ENCODE data around the gene SCN4A.

The SCN4A gene

DNA sequence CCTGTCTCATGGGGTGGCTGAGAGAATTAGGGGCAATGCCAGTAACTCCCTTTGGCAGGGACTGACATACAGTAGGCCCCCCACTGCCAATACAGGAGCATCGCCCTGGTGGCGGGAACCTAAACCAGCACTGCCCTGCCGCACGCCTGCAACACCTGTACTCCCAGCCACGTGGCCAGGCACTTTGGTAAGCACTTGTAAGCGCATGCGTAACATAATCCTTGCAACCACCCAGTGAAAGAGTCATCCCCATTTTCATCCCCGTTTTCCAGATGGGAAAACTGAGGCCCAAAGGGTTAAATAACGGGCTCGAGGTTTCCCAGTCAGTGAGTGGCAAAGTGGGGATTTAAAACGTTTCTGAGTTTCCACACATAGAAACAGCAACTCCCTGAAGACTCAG lies 17.5 kb downstream of the SCN4A start:
- no peak for DNase-seq (ENCODE audit: low read depth in 2 of 2)

DNA sequence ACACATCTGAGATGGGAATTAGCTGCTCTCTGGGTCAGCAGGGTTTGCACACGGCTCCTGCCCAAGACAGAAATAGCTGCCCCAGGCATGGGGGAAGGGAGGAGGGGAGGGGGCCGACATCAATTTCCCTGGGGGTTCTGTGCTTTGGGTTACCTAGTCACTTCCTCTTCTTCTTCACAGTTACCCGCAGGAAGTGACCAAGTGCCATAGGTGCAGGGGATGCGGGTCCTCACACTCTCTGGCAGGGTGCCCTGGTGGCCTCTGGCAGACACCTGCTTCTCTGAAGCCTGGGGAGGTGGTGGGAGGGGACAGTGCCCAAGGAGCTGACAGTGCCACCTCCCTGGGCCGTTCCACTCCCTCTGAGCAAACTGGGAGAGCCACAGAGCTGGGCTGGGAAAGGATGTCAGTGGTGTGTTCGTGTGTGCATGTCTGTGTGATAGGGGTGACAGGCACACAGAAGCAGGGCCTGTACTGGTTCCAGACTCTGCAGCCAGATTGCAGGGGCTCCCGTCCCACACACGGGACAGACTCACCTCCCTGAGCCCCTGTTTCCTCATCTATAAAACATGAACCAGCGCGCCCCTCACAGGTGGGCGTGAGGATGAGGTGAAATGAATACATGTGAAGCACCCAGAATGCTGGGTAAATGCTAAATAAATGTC lies 18.2 kb downstream of the SCN4A start:
- DNase-seq (ENCODE audit: low read depth in 2 of 2): no peak

DNA sequence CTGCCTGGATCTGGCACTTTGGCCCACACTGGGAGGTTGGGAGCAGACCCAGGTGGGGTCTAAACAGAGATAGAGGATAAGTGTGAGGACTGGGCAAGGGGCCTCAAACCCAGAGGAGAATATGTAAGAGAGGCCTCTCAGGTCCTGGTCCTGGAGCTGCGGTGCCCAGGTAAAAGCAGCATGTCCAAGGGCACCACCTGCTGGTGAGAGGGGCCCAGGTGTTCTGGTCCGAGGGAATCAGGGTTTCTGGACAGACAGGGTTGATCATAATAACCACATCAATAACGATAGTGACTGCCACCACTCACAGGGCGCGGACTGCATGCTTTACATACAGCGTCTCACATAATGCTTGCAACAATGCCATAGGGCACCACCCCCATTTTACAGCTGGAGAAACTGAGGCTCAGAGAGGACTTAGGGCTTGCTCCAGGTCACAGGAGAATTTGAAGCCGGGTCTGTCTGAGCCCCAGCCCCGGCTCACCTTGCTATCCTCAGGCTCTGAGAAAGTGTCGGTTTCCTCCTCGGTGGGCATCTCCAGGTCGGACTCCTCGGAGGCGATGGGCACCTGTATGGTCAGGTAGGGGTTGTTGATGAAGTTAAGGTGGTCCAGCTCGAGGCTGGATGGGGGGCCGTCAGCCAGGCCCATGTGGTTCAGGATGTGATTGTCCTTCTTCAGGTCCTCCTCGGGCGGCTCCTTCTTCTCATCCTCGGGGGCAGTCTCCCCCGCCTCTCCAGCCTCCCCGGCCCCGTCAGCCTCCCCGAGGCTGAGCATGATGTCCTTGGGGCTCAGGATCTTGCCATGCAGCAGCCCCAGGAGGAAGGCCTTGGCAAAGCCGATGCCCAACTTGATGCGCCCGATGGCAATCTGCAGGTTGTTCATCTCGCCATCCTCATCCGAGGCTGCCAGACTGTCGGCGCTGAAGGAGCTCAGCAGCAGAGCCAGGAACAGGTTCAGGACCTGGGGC lies 21.5 kb downstream of the SCN4A start:
- DNase-seq (ENCODE audit: low read depth in 2 of 2): peak in 1 of 2 donors; percentile 19

DNA sequence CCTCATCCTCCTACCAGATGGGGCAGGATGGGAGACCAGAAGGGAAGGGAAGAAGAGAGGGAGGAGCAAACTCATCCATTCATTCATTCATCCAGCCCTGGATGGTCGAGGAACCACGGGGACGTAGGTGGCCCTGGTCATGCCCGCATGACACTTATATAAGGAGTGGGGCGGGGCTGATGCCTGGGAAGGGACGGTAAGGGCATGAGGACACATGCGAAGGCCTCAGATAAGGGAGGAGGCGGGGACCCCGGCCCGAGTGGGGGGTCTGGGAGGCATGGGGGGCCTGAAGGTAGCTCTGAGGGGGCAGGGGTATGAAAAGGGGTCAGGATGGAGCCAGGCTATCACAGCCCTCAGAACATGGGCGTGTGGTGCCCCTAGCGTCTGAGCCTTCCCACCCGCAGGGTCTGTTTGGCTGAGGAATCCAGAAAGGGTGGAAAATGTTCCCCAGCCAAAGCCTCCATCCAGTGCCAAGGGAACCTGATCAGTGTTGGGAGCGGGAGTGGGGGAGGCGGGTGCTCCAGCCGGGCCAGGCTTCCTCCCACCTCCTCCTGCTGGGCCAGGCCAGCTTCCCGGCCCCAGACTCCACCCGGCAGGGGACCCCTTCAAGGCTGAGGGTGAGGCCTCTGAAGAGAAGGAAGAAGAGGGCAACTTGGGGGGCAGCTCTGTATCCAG lies 23.0 kb downstream of the SCN4A start:
- DNase-seq (ENCODE audit: low read depth in 2 of 2): no peak

DNA sequence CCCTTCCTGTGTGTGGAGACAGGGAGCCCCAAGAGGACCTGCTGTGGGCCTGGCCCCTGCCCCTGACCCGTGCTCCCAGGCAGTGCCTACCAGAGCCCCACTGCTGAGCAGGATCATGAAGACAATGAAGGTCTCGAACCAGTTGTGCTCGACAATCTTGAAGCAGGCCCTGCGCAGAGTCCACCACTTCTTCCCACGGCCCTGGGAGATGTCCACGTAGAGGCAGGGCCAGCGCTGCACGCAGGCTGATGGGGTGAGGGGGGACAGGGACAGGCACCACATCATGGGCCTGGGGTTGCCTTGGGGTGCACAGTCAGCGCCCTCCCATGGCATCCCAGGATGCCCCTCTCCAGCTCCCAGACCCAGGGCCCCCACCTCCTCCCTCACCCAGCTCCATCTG lies 24.2 kb downstream of the SCN4A start:
- no peak for DNase-seq (ENCODE audit: low read depth in 2 of 2)

GRCh38 chr17:63947711-63948330 lies 24.9 kb downstream of the SCN4A start:
- DNase-seq (ENCODE audit: low read depth in 2 of 2): no peak

DNA sequence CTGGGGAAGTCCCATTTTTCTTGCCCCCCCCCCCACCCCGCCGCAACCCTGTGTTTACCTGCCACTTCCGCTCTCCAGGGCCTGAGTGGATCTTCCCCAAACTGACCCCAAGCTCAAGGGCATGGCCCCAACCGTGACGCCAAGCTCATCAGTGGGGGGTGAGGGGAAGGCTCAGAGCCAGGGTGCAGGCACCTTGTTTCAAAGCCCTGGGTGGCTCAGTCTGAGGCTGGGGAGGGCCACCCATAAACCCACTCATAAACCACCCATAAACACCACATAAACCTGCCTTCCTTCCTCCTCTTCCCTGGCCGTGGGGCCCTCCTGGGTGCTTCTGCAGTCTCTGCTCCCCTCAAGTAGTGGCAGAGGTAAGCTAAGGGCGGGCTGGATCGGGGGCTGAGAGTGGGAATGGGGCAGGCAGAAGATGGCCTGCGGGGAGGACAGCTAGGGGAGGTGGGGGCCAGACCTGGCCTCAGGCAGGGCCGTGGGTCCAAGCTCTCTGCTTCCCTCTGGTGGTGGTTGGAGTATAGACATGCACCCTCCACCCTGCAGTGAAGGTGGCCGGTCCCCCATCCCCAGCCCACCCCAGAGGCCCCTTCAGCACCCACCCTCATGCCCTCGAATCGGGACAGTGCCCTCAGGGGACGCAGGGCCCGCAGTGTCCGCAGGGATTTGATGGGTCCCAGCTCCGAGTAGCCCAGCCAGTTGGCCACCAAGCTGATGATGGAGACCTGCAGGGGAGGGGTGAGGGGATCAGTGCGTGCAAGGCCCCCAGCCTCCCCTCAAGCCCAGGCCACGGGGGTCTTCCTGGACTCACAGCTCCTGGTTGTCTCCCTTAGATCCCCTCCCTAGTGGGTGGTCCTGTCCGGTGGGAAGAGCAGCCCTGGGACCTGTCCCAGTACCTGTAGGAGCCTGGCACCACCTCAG lies 26.0 kb downstream of the SCN4A start:
- peak; percentile 46 to 48 for DNase-seq (ENCODE audit: low read depth in 2 of 2)

DNA sequence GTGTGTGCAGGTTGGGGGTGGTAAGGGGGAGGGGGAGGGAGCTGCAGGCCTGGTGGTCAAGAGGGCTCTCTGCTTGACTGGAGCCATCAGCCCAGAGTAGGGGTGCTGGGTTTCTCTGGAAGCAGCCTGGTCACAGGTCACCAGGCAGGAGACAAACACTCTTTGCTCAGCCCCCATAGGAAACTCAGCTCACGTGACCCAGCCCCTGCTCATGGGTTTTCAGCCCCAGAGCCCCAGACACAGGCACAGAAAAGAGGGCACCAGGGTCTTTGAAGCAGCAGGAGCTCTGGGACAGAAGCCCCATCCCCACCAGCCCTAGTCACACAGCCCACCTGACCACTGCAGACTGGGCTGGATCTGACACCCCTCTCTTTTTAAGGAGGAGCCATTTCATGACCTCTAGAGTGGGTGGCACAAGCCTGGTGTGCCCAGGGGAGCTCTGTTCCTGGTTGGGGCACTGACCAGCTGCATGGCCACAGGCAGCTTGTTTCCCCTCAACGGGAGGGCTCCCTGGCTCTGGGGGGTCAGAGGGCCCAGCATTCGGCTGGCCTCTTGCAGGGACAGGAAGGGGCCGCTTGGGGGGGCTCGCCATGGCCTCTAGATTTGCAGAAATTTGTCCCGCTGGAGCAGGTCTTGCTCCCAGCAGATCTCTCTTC lies 26.8 kb downstream of the SCN4A start:
- no peak for DNase-seq (ENCODE audit: low read depth in 2 of 2)

- no peak for DNase-seq (ENCODE audit: low read depth in 2 of 2)
These were observed 27.8 kb downstream of the SCN4A start for GRCh38 chr17:63944736-63945499.

- DNase-seq (ENCODE audit: low read depth in 2 of 2): no peak
These were observed 29.0 kb downstream of the SCN4A start for GRCh38 chr17:63943745-63944144.

DNA sequence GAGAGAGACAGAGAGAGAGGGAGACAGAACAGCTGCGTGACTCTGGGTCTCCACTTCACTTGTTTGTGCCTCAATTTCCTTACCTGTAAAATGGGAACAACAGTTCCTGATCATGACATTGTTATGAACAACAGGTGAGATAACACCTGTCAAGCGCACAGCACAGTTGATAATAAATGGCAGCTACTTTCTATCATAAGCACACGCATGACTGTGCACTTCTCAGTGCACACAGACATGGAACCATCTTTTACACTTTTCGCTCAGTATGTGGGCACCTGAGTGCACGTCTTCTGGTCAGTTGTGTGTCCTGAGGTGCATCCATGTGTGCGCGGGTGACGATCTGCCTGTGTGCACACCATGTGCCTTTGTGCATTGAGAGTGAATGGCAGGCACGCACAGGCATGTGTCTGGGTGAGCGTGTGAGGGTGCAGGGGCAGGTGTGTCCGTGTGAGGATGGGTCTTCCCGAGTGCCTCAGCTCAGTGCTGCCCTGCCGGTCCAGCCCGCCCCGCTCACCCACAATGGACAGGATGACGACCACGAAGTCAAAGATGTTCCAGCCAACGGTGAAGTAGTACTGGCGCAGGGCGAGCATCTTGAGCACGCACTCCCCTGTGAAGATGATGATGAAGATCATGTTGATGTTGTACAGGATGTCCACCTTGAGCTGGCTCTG lies 30.3 kb downstream of the SCN4A start:
- no peak for DNase-seq (ENCODE audit: low read depth in 2 of 2)

GRCh38 chr17:63941751-63942150 lies 31.0 kb downstream of the SCN4A start:
- no peak for DNase-seq (ENCODE audit: low read depth in 2 of 2)

- DNase-seq (ENCODE audit: low read depth in 2 of 2): no peak
These were observed 31.6 kb downstream of the SCN4A start for GRCh38 chr17:63941162-63941561.

DNA sequence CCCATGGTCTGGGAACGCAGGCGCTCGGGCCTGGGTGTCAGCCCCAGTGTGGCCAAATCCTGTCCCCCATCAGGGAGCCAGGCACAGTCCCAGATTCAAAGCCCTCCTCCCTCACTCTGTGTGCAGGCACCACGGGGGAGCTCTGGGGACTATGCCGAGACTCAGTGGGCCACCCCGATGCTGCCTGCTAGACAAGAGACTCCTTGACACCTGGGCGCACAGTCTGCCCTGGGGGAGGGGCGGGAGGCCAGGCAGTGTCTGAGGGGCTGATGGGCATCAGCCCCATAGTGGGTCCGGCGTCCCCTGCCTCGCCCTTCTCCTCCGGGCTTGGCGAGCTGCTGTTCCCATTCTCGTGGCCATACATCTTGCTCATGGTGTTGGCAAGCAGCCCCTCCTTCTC lies 32.1 kb downstream of the SCN4A start:
- DNase-seq (ENCODE audit: low read depth in 2 of 2): no peak

GRCh38 chr17:63939884-63940283 lies 32.8 kb downstream of the SCN4A start:
- DNase-seq (ENCODE audit: low read depth in 2 of 2): no peak

GRCh38 chr17:63939401-63939800 lies 33.3 kb downstream of the SCN4A start:
- no peak for DNase-seq (ENCODE audit: low read depth in 2 of 2)

DNA sequence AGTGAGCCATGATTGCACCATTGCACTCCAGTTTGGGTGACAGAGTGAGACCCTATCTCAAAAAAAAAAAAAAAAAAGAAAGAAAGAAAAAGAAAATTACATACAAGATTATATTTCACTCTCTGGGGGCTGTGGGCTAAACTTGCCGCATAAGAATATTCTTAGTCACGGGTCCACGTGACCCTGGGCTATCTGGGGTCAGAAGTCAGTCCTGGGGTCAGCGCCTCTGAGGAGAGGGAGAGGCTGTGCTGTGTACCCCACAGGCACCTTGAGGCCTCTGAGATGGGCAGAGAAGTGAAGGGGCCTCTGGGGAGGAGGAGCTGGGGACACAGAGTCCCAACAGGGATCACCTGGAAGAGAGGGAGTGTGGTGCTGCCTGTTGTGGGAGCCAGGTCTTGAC lies 34.8 kb downstream of the SCN4A start:
- DNase-seq (ENCODE audit: low read depth in 2 of 2): no peak

- no peak for DNase-seq (ENCODE audit: low read depth in 2 of 2)
These were observed 35.4 kb downstream of the SCN4A start for GRCh38 chr17:63937319-63937718.

Measured in activated CD4-positive, alpha-beta T cell treated with anti-CD3 and anti-CD28 coated beads for 24 hours (primary cell).